ENCODE results near the gene SLC9B2. TPM values are rescaled to one million over a fixed set of nuclear protein-coding genes. Genes with fewer than 3 reads are reported as not detected.

The SLC9B2 gene
- total RNA-seq, 2 experiments from 2014 or later, result 21.1 to 21.7 TPM

- TF ChIP-seq CTCF (IDR thresholded peaks at IDR 0.05), result no peak
- CTCF ChIA-PET, result interaction anchor here (1.1 kb wide), 1 partner anchor 67 kb away, joined by 3 read pairs; the partner anchor contains the start of gene BDH2
- Histone ChIP-seq H3K4me1 (ENCODE audit: insufficient read depth, low read length) (no peaks in the 10 kb centered on the region), H3K27me3 (ENCODE audit: control insufficient read depth in 1 of 2, insufficient read depth in 2 of 2, low read length in 2 of 2) (no peaks in the 10 kb centered on the region), H3K36me3 (ENCODE audit: insufficient read depth, low read length) (peaks cover 4% of the 10 kb centered on the region), H3K9me3 (ENCODE audit: control insufficient read depth in 1 of 2, insufficient read depth in 1 of 2, low read length in 2 of 2) (no peaks in the 10 kb centered on the region), H3K4me3 (ENCODE audit: low read length) (no peak overlapping the region), H3K27ac (ENCODE audit: low read depth in 1 of 2, low read length in 2 of 2) (no peak overlapping the region)
- no peak overlapping the region for H3K27ac Mint-ChIP-seq
- no peaks in the 10 kb centered on the region for H3K4me1 Mint-ChIP-seq (ENCODE audit: low read depth)
- H3K9me3 Mint-ChIP-seq, result no peaks in the 10 kb centered on the region
- H3K36me3 Mint-ChIP-seq (ENCODE audit: low read depth), result peaks cover 26% of the 10 kb centered on the region
- POLR2A ChIA-PET, result interaction anchor here (1.0 kb wide), 1 partner anchor 12 kb away, joined by 3 read pairs; no protein-coding TSS in a partner anchor
- intact Hi-C loops (cut with DNase I, micrococcal nuclease), result no loop called here
- ATAC-seq (ENCODE audit: poor library complexity) (peak; percentile 44), DNase-seq (peak in 3 of 14 experiments; percentile 1 to 26 (median 19))
- H3K4me3 Mint-ChIP-seq, result no peak overlapping the region
- H3K27me3 Mint-ChIP-seq, result no peaks in the 10 kb centered on the region
These were observed 44.0 kb downstream of the SLC9B2 start for GRCh38 chr4:103032574-103032973.

GRCh38 chr4:103030791-103031190 lies 45.8 kb downstream of the SLC9B2 start:
- CTCF ChIA-PET, result no interaction called here
- Histone ChIP-seq H3K27ac (ENCODE audit: low read depth in 1 of 2, low read length in 2 of 2) (no peak overlapping the region), H3K27me3 (ENCODE audit: control insufficient read depth in 1 of 2, insufficient read depth in 2 of 2, low read length in 2 of 2) (no peaks in the 10 kb centered on the region), H3K4me1 (ENCODE audit: insufficient read depth, low read length) (no peaks in the 10 kb centered on the region), H3K4me3 (ENCODE audit: low read length) (no peak overlapping the region), H3K36me3 (ENCODE audit: insufficient read depth, low read length) (peaks cover 4% of the 10 kb centered on the region), H3K9me3 (ENCODE audit: control insufficient read depth in 1 of 2, insufficient read depth in 1 of 2, low read length in 2 of 2) (no peaks in the 10 kb centered on the region)
- no peaks in the 10 kb centered on the region for H3K4me1 Mint-ChIP-seq (ENCODE audit: low read depth)
- POLR2A ChIA-PET, result no interaction called here
- intact Hi-C loops (cut with DNase I, micrococcal nuclease), result no loop called here
- DNase-seq (no peak), ATAC-seq (ENCODE audit: poor library complexity) (no peak)
- no peaks in the 10 kb centered on the region for H3K9me3 Mint-ChIP-seq
- no peak overlapping the region for H3K4me3 Mint-ChIP-seq
- peaks cover 19% of the 10 kb centered on the region for H3K36me3 Mint-ChIP-seq (ENCODE audit: low read depth)
- TF ChIP-seq CTCF (IDR thresholded peaks at IDR 0.05), result no peak
- H3K27ac Mint-ChIP-seq, result no peak overlapping the region
- no peaks in the 10 kb centered on the region for H3K27me3 Mint-ChIP-seq

- H3K27me3 Mint-ChIP-seq, result no peaks in the 10 kb centered on the region
- ATAC-seq (ENCODE audit: poor library complexity) (no peak), DNase-seq (no peak)
- no peaks in the 10 kb centered on the region for H3K27me3 ChIP-seq (ENCODE audit: control insufficient read depth in 1 of 2, insufficient read depth in 2 of 2, low read length in 2 of 2)
- ChIA-PET POLR2A (interaction anchor here (0.9 kb wide), 1 partner anchor 160 kb away, joined by 4 read pairs; the partner anchor contains the start of gene CISD2), CTCF (interaction anchor here (1.7 kb wide), 1 partner anchor 14 kb away, joined by 6 read pairs; no protein-coding TSS in a partner anchor)
- H3K9me3 Mint-ChIP-seq, result no peaks in the 10 kb centered on the region
- no peak overlapping the region for H3K27ac ChIP-seq (ENCODE audit: low read depth in 1 of 2, low read length in 2 of 2)
- intact Hi-C loops (cut with DNase I, micrococcal nuclease), result no loop called here
- no peaks in the 10 kb centered on the region for H3K4me1 Mint-ChIP-seq (ENCODE audit: low read depth)
- no peak overlapping the region for H3K4me3 Mint-ChIP-seq
- H3K4me3 ChIP-seq (ENCODE audit: low read length), result no peak overlapping the region
- no peaks in the 10 kb centered on the region for H3K9me3 ChIP-seq (ENCODE audit: control insufficient read depth in 1 of 2, insufficient read depth in 1 of 2, low read length in 2 of 2)
- TF ChIP-seq CTCF (IDR thresholded peaks at IDR 0.05), result no peak
- H3K36me3 ChIP-seq (ENCODE audit: insufficient read depth, low read length), result peaks cover 4% of the 10 kb centered on the region
- no peak overlapping the region for H3K27ac Mint-ChIP-seq
- no peaks in the 10 kb centered on the region for H3K4me1 ChIP-seq (ENCODE audit: insufficient read depth, low read length)
- H3K36me3 Mint-ChIP-seq (ENCODE audit: low read depth), result peaks cover 19% of the 10 kb centered on the region
These were observed 47.3 kb downstream of the SLC9B2 start for GRCh38 chr4:103029300-103029699.

Measured in CD4-positive, alpha-beta T cell (primary cell).